Tibial nerve (tissue), 4 donors: ENCODE measurements around the gene MACF1.
"Not testable (repeated sequence)": the region's sequence is repeated elsewhere in the genome, so short reads cannot be mapped to it uniquely, and the experiment has no call there.

Experiments
- EP300 ChIP-seq, 2 donors: sonication (generic); formaldehyde crosslinking; IDR thresholded peaks; one replicate each; pipeline ENCODE4 v1.6.1; 2017; ENCODE audit warnings: antibody characterized with exemption in 2 of 2, mild to moderate bottlenecking in 1 of 2
- POLR2A ChIP-seq, 2 donors: fragments of 450-650 bp; IDR thresholded peaks; one replicate each; pipeline ENCODE4 v1.6.1; 2017; ENCODE audit warnings: antibody characterized with exemption in 2 of 2, mild to moderate bottlenecking in 2 of 2, moderate library complexity in 2 of 2
- TF ChIP-seq, protein P1 (sequence below), 5 experiments: fragments of 200-600 bp in 3 of 5; fragments of 450-650 bp in 2 of 5; sonication (generic) in 3 of 5; IDR thresholded peaks; one replicate each; pipeline ENCODE4 v1.5.1; 2016 to 2019; ENCODE audit warnings: antibody characterized with exemption in 5 of 5, mild to moderate bottlenecking in 3 of 5, moderate library complexity in 2 of 5

DNA sequence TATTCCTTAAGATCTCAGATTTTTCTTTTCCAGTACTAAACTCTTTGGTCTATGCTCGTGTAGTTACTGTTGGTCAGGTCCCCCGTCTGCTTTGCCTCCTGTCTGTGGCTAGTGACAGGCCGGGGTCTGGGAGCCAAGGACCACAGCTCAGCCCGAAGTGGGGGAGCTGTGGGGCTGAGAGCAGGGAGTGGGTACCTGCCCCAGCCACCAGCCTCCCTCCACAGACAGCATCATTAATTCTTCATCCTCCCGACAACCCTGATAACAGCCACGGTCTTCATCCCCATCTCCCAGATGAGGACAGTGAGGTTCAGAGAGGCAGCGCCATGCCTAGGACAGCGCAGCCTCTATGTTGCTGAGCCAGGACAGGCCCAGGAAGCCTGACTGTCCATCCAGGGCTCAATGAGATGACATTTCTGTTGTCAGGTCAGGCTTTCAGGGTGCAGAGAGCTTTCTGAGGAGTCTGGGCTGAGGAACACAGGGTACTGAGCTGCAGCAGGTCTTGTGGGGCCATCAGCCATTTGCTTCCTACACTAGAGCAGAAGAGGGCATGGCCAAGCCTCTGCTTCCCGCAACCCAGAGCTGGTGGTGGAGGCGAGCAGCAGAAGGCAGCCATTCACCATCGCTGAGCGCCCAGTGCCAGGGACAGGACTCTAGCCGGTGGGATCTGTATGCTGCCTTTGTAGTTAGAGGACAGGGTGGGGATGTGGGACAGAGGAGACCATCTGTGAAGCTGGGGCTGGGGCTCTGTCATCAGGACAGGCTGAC lies 288.7 kb downstream of the MACF1 start:
- TF ChIP-seq, protein P1, sequence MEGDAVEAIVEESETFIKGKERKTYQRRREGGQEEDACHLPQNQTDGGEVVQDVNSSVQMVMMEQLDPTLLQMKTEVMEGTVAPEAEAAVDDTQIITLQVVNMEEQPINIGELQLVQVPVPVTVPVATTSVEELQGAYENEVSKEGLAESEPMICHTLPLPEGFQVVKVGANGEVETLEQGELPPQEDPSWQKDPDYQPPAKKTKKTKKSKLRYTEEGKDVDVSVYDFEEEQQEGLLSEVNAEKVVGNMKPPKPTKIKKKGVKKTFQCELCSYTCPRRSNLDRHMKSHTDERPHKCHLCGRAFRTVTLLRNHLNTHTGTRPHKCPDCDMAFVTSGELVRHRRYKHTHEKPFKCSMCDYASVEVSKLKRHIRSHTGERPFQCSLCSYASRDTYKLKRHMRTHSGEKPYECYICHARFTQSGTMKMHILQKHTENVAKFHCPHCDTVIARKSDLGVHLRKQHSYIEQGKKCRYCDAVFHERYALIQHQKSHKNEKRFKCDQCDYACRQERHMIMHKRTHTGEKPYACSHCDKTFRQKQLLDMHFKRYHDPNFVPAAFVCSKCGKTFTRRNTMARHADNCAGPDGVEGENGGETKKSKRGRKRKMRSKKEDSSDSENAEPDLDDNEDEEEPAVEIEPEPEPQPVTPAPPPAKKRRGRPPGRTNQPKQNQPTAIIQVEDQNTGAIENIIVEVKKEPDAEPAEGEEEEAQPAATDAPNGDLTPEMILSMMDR (IDR thresholded peaks at IDR 0.05) = not testable (repeated sequence)
- not testable (repeated sequence) for TF ChIP-seq POLR2A, EP300 (IDR thresholded peaks at IDR 0.05)
